Panc1 (cell line): Measurements from ENCODE around the gene LGR4. TPM values are rescaled to one million over a fixed set of nuclear protein-coding genes. Genes with fewer than 3 reads are reported as not detected.

Source experiments
- ATAC-seq: fragments of 200-7000 bp; cut with Tn5 transposase; 2 replicates; pipeline ENCODE4 v1.9.1; 2020; ENCODE audit warnings: mild to moderate bottlenecking, moderate library complexity
- BruUV-seq: library from RNA; stranded (reverse); fragments of 400-500 nt; replicated peaks from 2 replicates; lab custom pipeline; 2021; lab: Mats Ljungman, UMichigan
- CTCF ChIA-PET: fragments of 300-600 bp; sonication (Branson Sonifier 250); formaldehyde crosslinking; loops from one replicate; lab custom pipeline; 2022; ENCODE audit warnings: antibody characterized with exemption; lab: Charles Lee
- POLR2A ChIA-PET: fragments of 300-600 bp; sonication (Branson Sonifier 250); formaldehyde crosslinking; loops from one replicate; lab custom pipeline; 2022; ENCODE audit warnings: antibody characterized with exemption; lab: Charles Lee
- DNase-seq: peaks from one replicate; pipeline ENCODE4 v3.0.0-alpha.2; 2010; ENCODE audit warnings: low read depth, low spot score
- H3K27ac ChIP-seq: 2 replicates; pipeline ENCODE4 v1.5.1; 2011; ENCODE audit warnings: mild to moderate bottlenecking, low read length, inconsistent platforms
- H3K27me3 ChIP-seq: fragments of 200-500 bp; sonication (Bioruptor generic); 2 replicates; pipeline ENCODE4 v1.6.0; 2014; ENCODE audit warnings: low read length, inconsistent platforms; ENCODE audit not compliant: control insufficient read depth, insufficient read depth
- H3K36me3 ChIP-seq: fragments of 200-500 bp; sonication (Bioruptor generic); 2 replicates; pipeline ENCODE4 v1.5.1; 2014; ENCODE audit warnings: inconsistent platforms, mild to moderate bottlenecking, low read length, moderate library complexity; ENCODE audit not compliant: control insufficient read depth, insufficient read depth
- H3K4me1 ChIP-seq: 2 replicates; pipeline ENCODE4 v1.5.1; 2011; ENCODE audit warnings: inconsistent platforms, mild to moderate bottlenecking, low read length, moderate library complexity; ENCODE audit not compliant: control insufficient read depth, insufficient read depth
- H3K4me3 ChIP-seq, 2 experiments: 2 replicates each; pipeline ENCODE4 v1.5.1; 2011 to 2012; ENCODE audit warnings: low read depth in 2 of 2, low read length in 2 of 2, mild to moderate bottlenecking in 2 of 2, inconsistent platforms in 1 of 2, moderate library complexity in 1 of 2
- H3K9me3 ChIP-seq: fragments of 200-500 bp; sonication (Bioruptor generic); 2 replicates; pipeline ENCODE4 v1.5.1; 2014; ENCODE audit warnings: low read depth, mild to moderate bottlenecking, inconsistent platforms, low read length, moderate library complexity; ENCODE audit not compliant: control insufficient read depth, insufficient read depth
- CTCF ChIP-seq: fragments of 450-650 bp; IDR thresholded peaks from 2 replicates; pipeline ENCODE4 v1.5.1; 2017; ENCODE audit warnings: mild to moderate bottlenecking
- POLR2AphosphoS5 ChIP-seq: IDR thresholded peaks from 2 replicates; pipeline ENCODE4 v1.6.1; 2012; ENCODE audit warnings: mild to moderate bottlenecking, low read depth, low read length, moderate library complexity
- REST ChIP-seq, 2 experiments: IDR thresholded peaks; 2 replicates each; pipeline ENCODE4 v1.6.1; 2011 to 2012; ENCODE audit warnings: low read depth in 2 of 2, control low read depth in 1 of 2, low read length in 1 of 2, mild to moderate bottlenecking in 1 of 2, moderate library complexity in 1 of 2; ENCODE audit not compliant: insufficient read depth in 1 of 2
- SIN3A ChIP-seq: IDR thresholded peaks from 2 replicates; pipeline ENCODE4 v1.6.1; 2012; ENCODE audit warnings: low read depth, mild to moderate bottlenecking, low read length, moderate library complexity, borderline replicate concordance; ENCODE audit not compliant: insufficient read depth
- TCF7L2 ChIP-seq: IDR thresholded peaks from 2 replicates; pipeline ENCODE4 v1.6.1; 2011; ENCODE audit warnings: mild to moderate bottlenecking, low read depth, low read length, inconsistent platforms
- in situ Hi-C: cut with HindIII; loops from 2 replicates; pipeline ENCODE4 v1.10.0; 2016; ENCODE audit warnings: low sequenced_read_pairs, low pct_unique_long_range_greater_than_20kb
- intact Hi-C: fragments of 100-400 bp; cut with micrococcal nuclease; formaldehyde crosslinking; loops from one replicate; pipeline ENCODE4 v1.10.0; 2022; ENCODE audit not compliant: unreplicated experiment
- total RNA-seq: library from RNA; stranded (reverse); gene quantifications from one replicate; pipeline ENCODE4 v1.2.1, GENCODE V29; 2021; ENCODE audit not compliant: unreplicated experiment

Gene LGR4
- total RNA-seq, 1 experiment from 2014 or later, result 61.8 TPM

GRCh38 chr11:27371489-27371888 is 101.1 kb downstream of the LGR4 start:
- CTCF ChIA-PET, result no interaction called here
- intact Hi-C loops, result no loop called here
- in situ Hi-C loops, result no loop called here
- H3K27me3 ChIP-seq, result no peaks in the 10 kb centered on the region
- peaks cover 12% of the 10 kb centered on the region for H3K36me3 ChIP-seq
- no peak for DNase-seq
- TF ChIP-seq CTCF (no peak), TCF7L2 (no peak), POLR2AphosphoS5 (no peak), REST (IDR thresholded peaks at IDR 0.05; ENCODE audit: insufficient read depth in 1 of 2, low read depth in 2 of 2, low read length in 1 of 2) (no peak), SIN3A (no peak)
- H3K4me3 ChIP-seq, result no peak overlapping the region
- no TSS peak for BruUV-seq
- no peak overlapping the region for H3K27ac ChIP-seq
- no peak for ATAC-seq
- POLR2A ChIA-PET, result no interaction called here
- H3K4me1 ChIP-seq, result peaks cover 10% of the 10 kb centered on the region
- H3K9me3 ChIP-seq, result no peaks in the 10 kb centered on the region

GRCh38 chr11:27370374-27370773 is 102.2 kb downstream of the LGR4 start:
- no peaks in the 10 kb centered on the region for H3K27me3 ChIP-seq
- no peaks in the 10 kb centered on the region for H3K9me3 ChIP-seq
- no peak overlapping the region for H3K4me3 ChIP-seq
- peaks cover 10% of the 10 kb centered on the region for H3K4me1 ChIP-seq
- no peak for DNase-seq
- no peak overlapping the region for H3K27ac ChIP-seq
- in situ Hi-C loops, result no loop called here
- TF ChIP-seq POLR2AphosphoS5, result no peak
- TF ChIP-seq SIN3A, result no peak
- TF ChIP-seq REST (IDR thresholded peaks at IDR 0.05; ENCODE audit: insufficient read depth in 1 of 2, low read depth in 2 of 2, low read length in 1 of 2), result no peak
- no peak for TF ChIP-seq CTCF
- TF ChIP-seq TCF7L2, result no peak
- ATAC-seq, result no peak
- intact Hi-C loops, result no loop called here
- BruUV-seq, result no TSS peak
- H3K36me3 ChIP-seq, result peaks cover 12% of the 10 kb centered on the region
- ChIA-PET POLR2A (no interaction called here), CTCF (interaction anchor here (0.9 kb wide), 1 partner anchor 115 kb away, joined by 3 read pairs; no protein-coding TSS in a partner anchor)
